ENCODE results near the gene MAGIX.

MAGIX gene

GRCh38 chrX:49176421-49177326 lies 14.1 kb downstream of the MAGIX start:
- no peak for DNase-seq (ENCODE audit: low read depth)
- no peak overlapping the region for H3K4me3 ChIP-seq (ENCODE audit: low read depth, low read length)
- no peak for TF ChIP-seq CTCF (IDR thresholded peaks at IDR 0.05; ENCODE audit: insufficient read depth, low read depth, low read length, missing control alignments)

- TF ChIP-seq CTCF (IDR thresholded peaks at IDR 0.05; ENCODE audit: insufficient read depth, low read depth, low read length, missing control alignments): no peak
- DNase-seq (ENCODE audit: low read depth): no peak
Observed at GRCh38 chrX:49177338-49177833, 14.8 kb downstream of the MAGIX start.

GRCh38 chrX:49177873-49178480 lies 15.4 kb downstream of the MAGIX start:
- no peak for TF ChIP-seq CTCF (IDR thresholded peaks at IDR 0.05; ENCODE audit: insufficient read depth, low read depth, low read length, missing control alignments)
- DNase-seq (ENCODE audit: low read depth): no peak
- no peak overlapping the region for H3K4me3 ChIP-seq (ENCODE audit: low read depth, low read length)

More at GRCh38 chrX:49177338-49177833, 14.8 kb downstream of the MAGIX start:
- no peak overlapping the region for H3K4me3 ChIP-seq (ENCODE audit: low read depth, low read length)

- TF ChIP-seq CTCF (IDR thresholded peaks at IDR 0.05; ENCODE audit: insufficient read depth, low read depth, low read length, missing control alignments): no peak
- DNase-seq (ENCODE audit: low read depth): no peak
- no peak overlapping the region for H3K4me3 ChIP-seq (ENCODE audit: low read depth, low read length)
Observed at GRCh38 chrX:49178537-49178936, 16.0 kb downstream of the MAGIX start.

- H3K4me3 ChIP-seq (ENCODE audit: low read depth, low read length): no peak overlapping the region
- no peak for TF ChIP-seq CTCF (IDR thresholded peaks at IDR 0.05; ENCODE audit: insufficient read depth, low read depth, low read length, missing control alignments)
- DNase-seq (ENCODE audit: low read depth): no peak
Observed at GRCh38 chrX:49179358-49179757, 16.8 kb downstream of the MAGIX start.

- H3K4me3 ChIP-seq (ENCODE audit: low read depth, low read length): no peak overlapping the region
Observed at GRCh38 chrX:49183701-49184281, 21.2 kb downstream of the MAGIX start.

More at GRCh38 chrX:49183701-49184281, 21.2 kb downstream of the MAGIX start:
- TF ChIP-seq CTCF (IDR thresholded peaks at IDR 0.05; ENCODE audit: insufficient read depth, low read depth, low read length, missing control alignments): no peak
- no peak for DNase-seq (ENCODE audit: low read depth)

Data from GM12865 (cell line).